Activated naive CD4-positive, alpha-beta T cell treated with anti-CD3 and anti-CD28 coated beads for 36 hours (primary cell): ENCODE data around the gene IFNA14. TPM values are rescaled to one million over a fixed set of nuclear protein-coding genes. Genes with fewer than 3 reads are reported as not detected.
"Not testable (repeated sequence)": the region's sequence is repeated elsewhere in the genome, so short reads cannot be mapped to it uniquely, and the experiment has no call there.

Experiments used
- CTCF ChIA-PET: fragments of 350-600 bp; sonication (Branson Sonifier 250); formaldehyde crosslinking; loops from one replicate; lab custom pipeline; 2021; ENCODE audit warnings: antibody characterized with exemption; lab: Charles Lee
- DNase-seq: peaks from one replicate; pipeline ENCODE4 v3.0.0-alpha.2; 2020
- H3K27ac Mint-ChIP-seq: one replicate; pipeline ENCODE4 v1.8.0; 2021; ENCODE audit warnings: mild to moderate bottlenecking, mixed read lengths
- H3K27me3 Mint-ChIP-seq: one replicate; pipeline ENCODE4 v1.8.0; 2021; ENCODE audit warnings: low read depth, mixed read lengths
- H3K36me3 Mint-ChIP-seq: one replicate; pipeline ENCODE4 v1.8.0; 2021; ENCODE audit warnings: low read depth, mixed read lengths
- H3K4me1 Mint-ChIP-seq: one replicate; pipeline ENCODE4 v1.8.0; 2021; ENCODE audit warnings: low read depth, mixed read lengths
- H3K4me3 Mint-ChIP-seq: one replicate; pipeline ENCODE4 v1.8.0; 2021; ENCODE audit warnings: mild to moderate bottlenecking, moderate library complexity, mixed read lengths
- H3K9me3 Mint-ChIP-seq: one replicate; pipeline ENCODE4 v1.8.0; 2021; ENCODE audit warnings: mixed read lengths
- intact Hi-C: fragments of 100-400 bp; cut with micrococcal nuclease; formaldehyde crosslinking; loops from one replicate; pipeline ENCODE4 v1.15.1; 2023
- total RNA-seq, 2 experiments: library from RNA; stranded (reverse); gene quantifications; one replicate each; pipeline ENCODE4 v1.2.3, GENCODE V29; 2021

Gene IFNA14
- total RNA-seq, 2 experiments from 2014 or later = not detected

DNA sequence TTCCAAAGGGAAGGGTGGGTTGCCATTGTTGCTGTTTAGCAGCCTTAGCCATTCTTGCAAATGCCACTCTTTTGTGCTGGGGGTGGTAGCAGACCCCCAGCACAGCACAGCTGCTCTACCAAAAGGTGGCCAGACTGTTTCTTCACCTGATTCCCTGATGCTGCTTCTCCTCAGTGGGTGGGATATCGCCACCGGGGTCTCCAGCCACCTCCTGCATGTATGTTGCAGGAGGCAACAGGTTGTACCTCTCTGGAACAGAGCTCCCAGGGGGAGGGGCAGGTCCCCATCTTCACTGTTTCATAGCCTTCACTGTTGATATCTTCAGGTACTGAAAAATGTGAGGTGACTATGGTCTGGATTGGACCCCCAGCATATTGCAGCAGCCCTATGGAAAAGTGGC, 29.0 kb downstream of the IFNA14 start:
- CTCF ChIA-PET = interaction anchor here (1.2 to 2.0 kb wide), 2 partner anchors 16 kb away, joined by 5 to 9 read pairs; no protein-coding TSS in a partner anchor
- H3K36me3 Mint-ChIP-seq, H3K27ac Mint-ChIP-seq, H3K27me3 Mint-ChIP-seq, H3K4me3 Mint-ChIP-seq, H3K4me1 Mint-ChIP-seq, H3K9me3 Mint-ChIP-seq, DNase-seq: not testable (repeated sequence)
- intact Hi-C loops = loop anchor here (5.0 kb wide), 2 partner anchors 187 to 592 kb away; partner anchors contain the start of gene MTAP

DNA sequence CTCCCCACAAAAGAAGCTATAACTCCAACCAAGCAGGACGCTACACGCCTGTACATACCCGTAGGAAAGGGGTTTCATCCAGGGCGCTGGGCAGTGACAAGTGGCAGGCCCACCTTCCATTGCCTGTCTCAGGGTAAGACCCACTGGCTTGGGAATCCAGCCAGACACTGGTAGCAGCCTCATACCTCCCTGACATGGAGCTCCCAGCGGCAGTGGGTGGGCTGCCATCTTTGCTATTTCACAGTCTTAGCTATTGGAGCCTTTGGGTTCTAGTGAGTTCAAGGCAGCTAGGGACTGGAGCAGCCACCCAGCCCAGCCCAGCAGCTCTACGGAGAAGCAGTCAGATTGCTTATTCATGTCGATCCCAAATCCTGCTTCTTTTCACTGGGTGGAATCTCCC, 29.5 kb downstream of the IFNA14 start:
- no peaks in the 10 kb centered on the region for H3K9me3 Mint-ChIP-seq
- intact Hi-C loops = loop anchor here (5.0 kb wide), 2 partner anchors 187 to 592 kb away; partner anchors contain the start of gene MTAP
- H3K4me3 Mint-ChIP-seq = no peak overlapping the region
- DNase-seq = no peak
- H3K27ac Mint-ChIP-seq = no peak overlapping the region
- peaks cover 5% of the 10 kb centered on the region for H3K27me3 Mint-ChIP-seq
- peaks cover 7% of the 10 kb centered on the region for H3K4me1 Mint-ChIP-seq
- H3K36me3 Mint-ChIP-seq = no peaks in the 10 kb centered on the region
- CTCF ChIA-PET = interaction anchor here (1.2 kb wide), 1 partner anchor 15 kb away, joined by 5 read pairs; no protein-coding TSS in a partner anchor

DNA sequence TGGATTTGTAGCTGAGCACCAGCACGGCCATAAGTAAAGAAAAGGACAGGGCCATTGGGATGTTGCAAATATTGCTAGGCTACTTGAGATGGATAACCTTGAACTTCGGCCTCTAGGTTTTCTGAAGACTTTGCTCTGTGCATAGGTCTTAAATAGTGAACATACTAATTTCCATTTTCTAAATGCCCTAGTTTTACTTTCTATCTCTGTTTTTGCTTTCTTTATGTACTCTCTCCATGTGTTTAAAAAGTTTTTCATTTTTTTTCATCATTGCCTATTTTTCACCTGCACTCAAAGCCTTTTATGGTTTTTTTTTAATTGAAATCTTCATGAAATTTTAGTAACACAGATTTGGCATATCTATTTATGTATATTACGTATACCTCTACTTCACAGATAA, 32.8 kb downstream of the IFNA14 start, which contains the start of gene IFNA10:
Gene IFNA10, minus strand, starts transcription at position 101 of the 400 bp plus-strand sequence. Its CDS starts 46 bp downstream, at position 55.
- H3K4me3 Mint-ChIP-seq, H3K36me3 Mint-ChIP-seq, H3K4me1 Mint-ChIP-seq, H3K27me3 Mint-ChIP-seq, intact Hi-C loops, H3K27ac Mint-ChIP-seq, DNase-seq, H3K9me3 Mint-ChIP-seq: not testable (repeated sequence)
- CTCF ChIA-PET = interaction anchor here (1.1 kb wide), 1 partner anchor 8 kb away, joined by 3 read pairs; no protein-coding TSS in a partner anchor

DNA sequence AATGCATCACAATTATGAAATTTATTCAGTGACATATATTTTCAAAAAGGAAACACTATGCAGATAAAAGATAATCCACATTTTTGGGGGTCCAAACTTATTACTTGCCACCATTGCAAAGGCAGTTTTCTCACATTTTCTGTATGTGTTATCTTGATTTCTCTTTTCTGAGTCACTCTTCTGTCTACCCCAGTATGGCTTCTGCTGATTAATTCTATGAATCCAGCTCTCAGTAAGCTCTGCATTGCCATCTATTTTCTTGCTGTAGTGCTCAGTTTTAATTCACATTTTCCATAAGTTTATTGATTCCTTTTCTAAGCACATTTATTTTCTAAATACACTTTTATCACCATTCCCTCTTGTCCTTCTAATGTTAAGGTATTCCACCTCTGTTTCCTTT, 34.6 kb downstream of the IFNA14 start:
- Mint-ChIP-seq H3K36me3 (no peaks in the 10 kb centered on the region), H3K27ac (no peak overlapping the region), H3K27me3 (peaks cover 12% of the 10 kb centered on the region), H3K9me3 (no peaks in the 10 kb centered on the region), H3K4me3 (no peak overlapping the region), H3K4me1 (peaks cover 11% of the 10 kb centered on the region)
- CTCF ChIA-PET = no interaction called here
- intact Hi-C loops = no loop called here
- no peak for DNase-seq

DNA sequence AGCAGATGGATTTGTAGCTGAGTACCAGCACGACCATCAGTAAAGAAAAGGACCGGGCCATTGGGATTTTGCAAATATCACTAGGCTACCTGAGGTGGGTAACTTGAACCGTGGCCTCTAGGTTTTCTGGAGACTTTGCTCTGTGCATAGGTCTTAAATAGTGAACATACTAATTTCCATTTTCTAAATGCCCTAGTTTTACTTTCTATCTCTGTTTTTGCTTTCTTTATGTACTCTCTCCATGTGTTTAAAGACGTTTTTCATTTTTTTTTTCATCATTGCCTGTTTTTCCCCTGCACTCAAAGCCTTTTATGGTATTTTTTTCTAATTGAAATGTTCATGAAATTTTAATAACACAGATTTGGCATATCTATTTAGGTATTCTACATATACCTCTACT, 37.7 kb downstream of the IFNA14 start, which contains the start of gene IFNA7:
Gene IFNA7, minus strand, starts transcription at position 101 of the 400 bp plus-strand sequence. Its CDS starts 40 bp downstream, at position 61.
- H3K9me3 Mint-ChIP-seq, H3K36me3 Mint-ChIP-seq, DNase-seq, CTCF ChIA-PET, intact Hi-C loops, H3K27ac Mint-ChIP-seq, H3K4me3 Mint-ChIP-seq: not testable (repeated sequence)
- Mint-ChIP-seq H3K4me1 (peaks cover 11% of the 10 kb centered on the region), H3K27me3 (peaks cover 19% of the 10 kb centered on the region)

DNA sequence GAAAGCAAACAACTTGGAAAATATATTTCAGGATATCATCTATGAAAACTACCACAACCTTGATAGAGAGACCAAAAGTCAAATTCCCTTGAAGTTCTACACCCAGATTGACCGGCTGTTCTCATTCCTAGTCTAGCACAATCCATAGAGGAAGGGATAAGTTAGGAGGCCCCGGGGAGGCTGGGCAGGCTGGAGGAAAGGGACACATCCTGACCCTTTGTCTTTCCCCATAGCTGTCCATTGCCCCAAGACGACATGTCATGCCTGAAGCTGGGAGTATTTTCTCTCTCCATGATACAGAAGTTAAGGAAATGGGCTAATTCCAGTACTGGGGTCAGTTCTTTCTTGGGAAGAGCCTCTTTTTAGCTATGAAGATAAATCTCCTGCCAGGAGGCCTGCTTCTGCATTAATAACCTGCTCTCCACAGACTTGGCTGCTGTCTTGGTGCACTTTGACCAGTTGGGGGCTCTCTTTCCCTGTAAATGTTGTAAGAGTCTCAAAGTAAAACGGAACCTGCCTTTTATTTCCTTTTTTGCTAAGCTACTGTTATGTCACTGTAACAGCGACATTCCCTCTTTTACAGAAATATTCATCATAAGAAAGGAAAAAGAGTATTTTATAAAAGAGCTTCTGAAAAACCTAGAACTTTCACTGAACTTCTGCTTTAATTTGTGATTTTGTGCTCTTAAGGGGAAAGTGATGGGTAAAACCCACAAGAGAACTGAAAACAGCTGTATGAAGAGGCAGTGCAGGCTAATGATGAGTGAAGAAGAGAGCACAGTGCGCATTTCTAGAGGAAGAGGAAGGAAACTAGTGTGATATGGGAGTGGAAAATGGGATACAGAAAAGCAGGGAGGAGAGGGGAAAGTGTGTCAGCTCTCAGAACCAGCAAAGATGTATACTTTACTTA, 44.7 kb downstream of the IFNA14 start:
- intact Hi-C loops = loop anchor here (1.0 to 10.0 kb wide), 8 partner anchors 18 to 1050 kb away; no protein-coding TSS in a partner anchor
- not testable (repeated sequence) for H3K4me3 Mint-ChIP-seq, H3K9me3 Mint-ChIP-seq, H3K27ac Mint-ChIP-seq, H3K4me1 Mint-ChIP-seq, H3K36me3 Mint-ChIP-seq, H3K27me3 Mint-ChIP-seq
- DNase-seq = peak; percentile 69
- CTCF ChIA-PET = interaction anchor here (0.7 to 3.9 kb wide), 30 partner anchors 8 to 589 kb away, joined by 3 to 28 read pairs (median 3); no protein-coding TSS in a partner anchor

Other genes with a start within 250 kb of the IFNA14 start
- gene HACD4, start 208.4 kb downstream of the IFNA14 start, total RNA-seq = 1 to 10 TPM; 1.1 to 1.6 TPM
- gene IFNB1, start 162.1 kb downstream of the IFNA14 start, total RNA-seq = under 1 TPM; 0.44 to 0.57 TPM
- not detected for gene IFNW1, start 98.2 kb downstream of the IFNA14 start, total RNA-seq
- not detected for gene IFNA21, start 73.3 kb downstream of the IFNA14 start, total RNA-seq
- not detected for gene IFNA4, start 52.4 kb downstream of the IFNA14 start, total RNA-seq
- gene IFNA7, start 37.8 kb downstream of the IFNA14 start, total RNA-seq = not detected
- not detected for gene IFNA10, start 32.9 kb downstream of the IFNA14 start, total RNA-seq
- gene IFNA16, start 22.7 kb downstream of the IFNA14 start, total RNA-seq = not detected
- not detected for gene IFNA17, start 11.8 kb downstream of the IFNA14 start, total RNA-seq
- not detected for gene IFNA5, start 65.3 kb upstream of the IFNA14 start, total RNA-seq
- gene KLHL9, start 95.4 kb upstream of the IFNA14 start, total RNA-seq = 10 to 100 TPM; 17.5 to 18.3 TPM
- not detected for gene IFNA6, start 110.9 kb upstream of the IFNA14 start, total RNA-seq
- not detected for gene IFNA13, start 128.1 kb upstream of the IFNA14 start, total RNA-seq
- not detected for gene IFNA2, start 145.4 kb upstream of the IFNA14 start, total RNA-seq
- gene IFNA8, start 169.1 kb upstream of the IFNA14 start, total RNA-seq = not detected
- not detected for gene IFNA1, start 200.4 kb upstream of the IFNA14 start, total RNA-seq
- not detected for gene IFNE, start 242.3 kb upstream of the IFNA14 start, total RNA-seq